ENCODE data around the gene MGLL.

The MGLL gene

DNA sequence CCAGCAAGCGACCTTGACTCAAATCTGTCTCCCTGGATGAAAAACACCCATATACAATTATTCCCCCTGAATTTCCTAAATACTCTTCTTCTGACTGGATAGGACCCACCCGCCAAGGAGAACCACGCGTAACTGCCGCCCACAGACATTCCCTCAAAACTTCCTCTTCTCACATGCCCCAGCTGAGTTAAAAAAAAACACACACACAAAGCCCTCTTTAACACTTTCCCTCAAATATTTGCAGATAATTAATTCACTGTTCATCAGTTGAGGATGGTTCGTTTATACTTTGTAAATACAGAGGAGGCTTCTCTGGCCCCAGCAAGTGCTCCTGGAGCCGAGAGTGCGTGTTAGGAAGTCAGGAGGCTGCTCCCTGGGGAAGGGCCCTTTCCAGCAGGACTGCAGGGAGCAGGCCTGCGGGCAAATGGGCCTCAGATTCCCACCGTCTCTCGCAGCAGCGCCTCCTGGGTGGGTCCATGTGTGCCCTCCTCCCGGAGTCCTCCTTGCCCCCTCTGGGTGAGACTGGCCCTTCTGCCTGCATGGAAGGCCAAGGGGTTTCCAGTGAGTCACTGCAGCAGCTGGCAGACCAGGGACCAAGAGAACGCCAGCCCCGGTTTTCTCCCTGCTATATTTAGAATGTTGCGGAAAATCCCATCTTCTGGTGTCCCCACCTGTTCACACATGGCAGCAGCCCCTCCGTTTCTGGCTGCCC, 46.8 kb downstream of the MGLL start:
- in situ Hi-C loops (cut with MboI; ENCODE audit: low sequenced_read_pairs): no loop called here

DNA sequence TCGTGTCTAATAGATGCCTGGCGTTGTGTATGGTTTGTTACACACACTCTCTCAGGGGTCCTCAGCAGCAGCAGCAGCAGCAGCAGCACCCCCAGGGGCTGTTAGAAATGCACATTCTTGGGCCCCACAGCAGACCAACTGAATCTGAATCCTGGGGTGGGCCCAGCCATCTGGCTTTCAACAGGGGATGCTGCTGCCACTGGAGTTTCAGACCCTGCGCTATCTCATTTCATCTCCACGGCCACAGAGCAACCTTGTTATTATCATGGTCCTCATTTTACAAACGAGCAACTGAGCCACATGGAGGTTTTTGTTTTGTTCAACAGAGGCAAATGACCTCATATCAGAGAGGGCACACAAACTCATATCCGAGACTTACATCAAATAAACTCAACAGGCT, 47.7 kb downstream of the MGLL start:
- in situ Hi-C loops (cut with MboI; ENCODE audit: low sequenced_read_pairs): no loop called here

- in situ Hi-C loops (cut with MboI; ENCODE audit: low sequenced_read_pairs): no loop called here
These were observed 48.4 kb downstream of the MGLL start for GRCh38 chr3:127773752-127774395.

DNA sequence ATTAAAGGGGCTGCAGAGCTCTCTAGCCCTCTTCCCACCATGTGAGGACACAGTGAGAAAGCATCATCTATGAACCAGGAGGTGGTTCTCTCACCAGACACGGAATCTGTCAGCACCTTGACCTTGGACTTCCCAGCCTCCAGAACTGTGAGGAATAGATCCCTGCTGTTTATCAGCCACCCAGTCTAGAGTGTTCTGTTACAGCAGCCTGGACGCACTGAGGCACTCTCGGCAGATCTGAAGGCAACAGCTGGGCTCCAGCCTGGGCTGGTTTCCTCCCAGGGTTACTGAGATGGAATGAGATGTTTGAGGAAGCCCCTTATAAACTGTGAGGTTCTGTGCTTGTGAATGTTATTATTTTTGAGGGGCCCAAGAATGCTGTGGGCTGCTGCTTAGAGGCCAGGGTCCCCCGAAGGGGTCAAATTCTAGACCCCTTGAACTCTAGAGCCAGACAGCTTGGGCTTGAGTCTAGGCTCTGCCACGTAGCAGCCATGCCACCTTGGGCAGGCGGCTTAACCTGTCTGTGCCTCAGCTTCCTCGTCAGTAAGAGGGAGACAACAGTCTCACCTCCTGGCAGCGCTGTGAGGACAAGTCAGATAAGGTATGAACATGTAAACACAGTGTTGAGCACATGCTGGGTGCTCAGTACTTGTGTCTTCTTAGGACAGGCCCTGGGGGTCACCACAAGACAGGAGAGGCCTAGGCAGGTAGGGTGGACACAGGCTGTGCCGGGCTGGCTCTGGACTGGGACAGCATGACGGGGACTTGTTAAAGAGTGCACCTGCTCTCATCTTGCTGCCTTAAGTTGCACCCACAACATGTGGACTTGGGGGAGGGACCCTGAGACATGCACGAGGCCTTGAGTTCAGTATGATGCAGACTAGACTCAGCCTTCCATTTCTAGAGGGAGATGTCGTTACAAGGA, 49.2 kb downstream of the MGLL start:
- in situ Hi-C loops (cut with MboI; ENCODE audit: low sequenced_read_pairs): no loop called here

DNA sequence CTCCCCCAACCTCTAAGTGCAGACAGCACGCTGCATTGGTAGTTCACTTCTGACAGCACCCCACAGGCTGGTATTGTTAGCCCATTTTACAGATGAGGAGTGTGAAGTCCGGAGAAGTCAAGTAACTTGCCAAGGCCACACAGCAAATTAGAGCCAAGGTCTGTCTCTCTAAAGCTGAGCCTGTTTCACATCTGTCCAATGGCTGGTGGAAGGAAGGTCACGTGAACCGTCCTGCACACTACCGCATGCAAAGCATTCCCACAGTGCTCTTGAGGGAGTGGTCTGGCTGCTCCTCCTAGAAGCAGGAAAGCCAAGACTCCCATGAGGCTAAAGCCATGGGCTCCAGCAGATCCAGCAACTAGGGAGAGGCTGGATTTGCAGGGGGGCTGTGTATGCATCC, 50.0 kb downstream of the MGLL start:
- in situ Hi-C loops (cut with MboI; ENCODE audit: low sequenced_read_pairs): no loop called here

GRCh38 chr3:127771746-127772145, 50.6 kb downstream of the MGLL start:
- in situ Hi-C loops (cut with MboI; ENCODE audit: low sequenced_read_pairs): no loop called here

DNA sequence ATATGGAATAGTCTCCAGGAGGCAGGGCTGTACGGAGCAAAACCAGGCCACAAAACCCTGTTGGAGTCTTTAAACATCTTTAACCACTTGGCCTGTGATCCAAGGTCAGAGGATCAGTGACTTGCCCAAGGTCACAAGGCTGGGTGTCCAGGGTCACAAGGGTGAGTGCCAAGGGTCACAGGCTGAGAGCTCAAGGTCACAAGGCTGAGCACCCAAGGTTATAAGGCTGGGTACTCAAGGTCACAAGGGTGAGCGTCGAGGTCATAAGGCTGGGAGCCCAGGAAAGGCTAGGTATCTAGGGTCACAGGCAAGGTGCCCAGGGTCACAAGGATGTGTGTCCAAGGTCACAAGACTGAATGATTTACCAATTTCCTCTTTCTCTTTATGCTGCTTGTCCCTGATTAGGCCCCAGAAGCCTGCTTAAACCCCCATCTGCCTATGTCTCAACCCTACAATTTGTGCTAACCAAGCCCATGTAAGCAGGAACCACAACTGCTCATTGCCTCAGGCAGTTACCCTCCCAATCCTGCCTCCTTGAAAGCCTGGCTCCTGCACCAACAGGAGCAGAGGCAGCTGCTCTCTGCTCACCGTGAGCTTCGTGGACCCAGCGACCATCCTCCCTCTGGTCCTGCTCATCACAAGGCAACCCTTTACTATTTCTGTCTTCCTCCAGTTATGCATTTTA, 51.5 kb downstream of the MGLL start:
- in situ Hi-C loops (cut with MboI; ENCODE audit: low sequenced_read_pairs): no loop called here

DNA sequence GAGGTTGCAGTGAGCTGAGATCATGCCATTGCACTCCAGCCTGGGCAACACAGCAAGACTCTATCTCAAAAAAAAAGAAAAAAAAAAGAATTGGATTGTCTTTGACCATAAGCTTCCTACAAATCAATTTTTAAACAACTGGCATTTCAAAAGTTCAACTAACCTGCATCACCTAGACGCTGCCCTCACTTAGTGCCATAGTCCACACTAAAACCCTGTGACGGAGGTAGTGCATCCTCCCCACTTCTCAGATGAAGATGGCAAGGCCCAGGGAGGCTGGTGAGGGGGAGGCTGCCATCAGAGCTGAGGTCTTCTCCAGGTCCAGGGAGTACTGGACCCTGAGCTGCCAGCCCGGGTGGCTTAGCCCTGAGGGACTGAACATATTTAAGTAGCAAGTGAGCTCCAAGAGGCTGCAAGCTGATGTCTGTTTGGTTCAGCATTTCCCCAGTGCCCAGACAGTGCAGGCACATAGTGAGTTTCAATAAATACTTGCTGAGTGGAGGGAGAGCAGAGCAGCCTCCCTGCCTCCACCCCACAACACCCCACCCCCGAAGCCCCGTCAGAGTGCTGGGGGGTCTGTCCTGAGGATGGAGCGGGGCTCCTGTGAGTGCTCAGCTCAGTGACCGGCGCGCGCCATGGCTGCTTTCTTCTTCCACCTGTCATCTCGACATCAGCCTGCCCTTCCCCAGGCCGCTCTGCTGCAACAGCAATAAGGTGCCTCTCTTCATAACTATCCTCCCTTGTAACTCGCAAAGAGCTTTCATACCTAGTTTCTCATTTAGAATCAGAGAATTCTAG, 52.8 kb downstream of the MGLL start:
- in situ Hi-C loops (cut with MboI; ENCODE audit: low sequenced_read_pairs): no loop called here

- in situ Hi-C loops (cut with MboI; ENCODE audit: low sequenced_read_pairs): no loop called here
These were observed 53.8 kb downstream of the MGLL start for GRCh38 chr3:127768346-127769008.

DNA sequence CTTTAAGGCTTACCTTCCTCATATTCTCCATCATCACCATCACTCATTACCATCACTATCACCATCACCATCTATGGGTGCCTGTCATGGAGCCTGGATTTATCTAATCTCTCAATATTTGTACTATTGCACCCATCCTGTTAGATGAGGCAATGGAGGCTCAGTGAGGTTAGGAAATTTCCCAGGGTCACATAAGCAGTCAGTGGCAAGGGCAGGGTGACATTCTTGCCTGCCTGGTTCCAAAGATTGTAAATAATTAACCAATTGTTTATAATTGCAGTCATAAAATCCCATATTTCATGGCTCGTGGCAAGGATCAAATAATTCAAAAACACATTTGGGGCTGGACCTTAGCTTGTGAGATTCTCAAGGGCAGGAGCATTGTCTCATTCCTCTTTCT, 55.2 kb downstream of the MGLL start:
- in situ Hi-C loops (cut with MboI; ENCODE audit: low sequenced_read_pairs): no loop called here

- in situ Hi-C loops (cut with MboI; ENCODE audit: low sequenced_read_pairs): no loop called here
These were observed 56.6 kb downstream of the MGLL start for GRCh38 chr3:127765735-127766134.

DNA sequence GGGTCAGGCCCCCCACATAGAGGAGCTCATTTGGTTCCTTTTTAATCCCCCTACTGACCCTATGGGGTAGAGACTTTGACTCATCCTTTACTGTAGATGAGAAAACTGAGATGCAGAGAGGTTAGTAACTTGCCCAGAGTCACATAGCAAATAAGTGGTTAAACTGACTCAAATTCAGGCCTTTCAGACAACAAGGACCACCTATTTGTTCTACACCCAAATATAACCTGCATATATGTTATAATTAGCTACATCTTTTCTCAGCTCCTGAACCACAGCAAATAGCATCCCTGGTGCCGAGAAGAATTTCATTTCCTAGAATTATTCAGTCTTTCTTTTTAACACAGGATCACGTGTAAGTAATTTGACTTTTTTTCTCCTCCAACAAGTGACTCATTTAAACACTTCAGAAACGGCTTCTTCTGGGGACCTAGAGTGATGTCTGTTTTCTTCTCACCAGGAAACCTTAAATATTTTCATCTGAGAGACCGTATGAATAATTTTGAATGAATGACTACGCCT, 57.4 kb downstream of the MGLL start:
- in situ Hi-C loops (cut with MboI; ENCODE audit: low sequenced_read_pairs): no loop called here

DNA sequence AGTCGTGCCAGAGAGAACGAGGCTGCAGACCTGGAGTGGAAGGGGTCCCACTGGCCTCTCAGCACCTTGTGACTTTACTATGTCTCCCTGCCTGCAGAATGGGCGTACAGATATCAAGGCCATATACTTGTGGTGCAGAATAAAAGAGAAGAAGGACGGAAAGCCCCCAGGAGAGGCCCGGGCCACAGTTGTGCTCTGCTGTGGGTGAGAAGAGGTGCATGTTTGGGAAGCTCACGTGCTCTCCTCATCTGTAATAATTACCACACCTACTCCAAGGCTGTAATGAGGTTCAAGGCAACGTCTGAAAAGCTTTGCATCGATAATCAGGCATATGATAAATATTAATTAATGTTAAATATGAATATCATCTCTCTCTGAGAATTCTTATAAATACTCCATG, 58.0 kb downstream of the MGLL start:
- in situ Hi-C loops (cut with MboI; ENCODE audit: low sequenced_read_pairs): no loop called here

- in situ Hi-C loops (cut with MboI; ENCODE audit: low sequenced_read_pairs): no loop called here
These were observed 58.5 kb downstream of the MGLL start for GRCh38 chr3:127763816-127764215.

GRCh38 chr3:127763337-127763736, 59.0 kb downstream of the MGLL start:
- in situ Hi-C loops (cut with MboI; ENCODE audit: low sequenced_read_pairs): no loop called here

GRCh38 chr3:127762787-127763105, 59.6 kb downstream of the MGLL start:
- in situ Hi-C loops (cut with MboI; ENCODE audit: low sequenced_read_pairs): no loop called here

DNA sequence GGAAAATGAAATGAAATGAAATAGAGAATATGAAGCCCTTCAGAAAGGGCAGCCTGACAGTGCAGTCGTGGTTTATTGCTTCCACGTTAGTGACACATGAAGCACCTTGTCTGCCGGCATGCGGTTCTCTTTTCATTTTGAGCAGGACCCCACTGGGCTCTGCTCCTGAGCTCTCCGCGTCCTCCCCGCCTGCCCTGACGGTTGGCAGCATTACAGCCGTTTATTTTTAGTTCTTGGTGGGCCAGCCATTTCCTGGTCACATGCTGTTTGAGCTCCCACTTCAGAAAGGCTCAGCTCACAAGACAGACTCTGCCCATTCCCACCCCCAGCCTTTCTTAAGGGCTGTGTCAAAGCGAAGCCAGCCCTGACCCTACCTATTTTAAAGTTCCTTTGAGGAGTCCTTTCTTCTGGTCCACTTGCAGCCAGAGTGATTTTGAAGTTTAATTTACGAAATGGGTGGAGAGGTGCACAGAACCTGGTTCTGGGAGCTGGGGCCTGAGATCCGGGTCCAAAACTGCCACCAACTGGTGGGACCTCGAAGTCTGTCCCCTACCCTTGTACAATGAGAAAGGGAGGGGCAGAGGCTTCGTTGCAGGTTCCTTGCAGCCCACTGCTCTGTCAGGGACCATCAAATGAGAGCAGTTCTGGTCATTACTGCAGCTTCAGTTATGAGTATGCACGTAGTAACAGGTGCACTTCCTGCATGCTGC, 60.1 kb downstream of the MGLL start:
- in situ Hi-C loops (cut with MboI; ENCODE audit: low sequenced_read_pairs): no loop called here

- in situ Hi-C loops (cut with MboI; ENCODE audit: low sequenced_read_pairs): no loop called here
These were observed 60.9 kb downstream of the MGLL start for GRCh38 chr3:127761441-127761801.

GRCh38 chr3:127760791-127761440, 61.4 kb downstream of the MGLL start:
- in situ Hi-C loops (cut with MboI; ENCODE audit: low sequenced_read_pairs): no loop called here
